ENCODE results near the gene LRRN3.

GRCh38 chr7:111071556-111071955 lies 19.4 kb upstream of the LRRN3 start:
- no peak for TF ChIP-seq CTCF (IDR thresholded peaks at IDR 0.05 in 8 of 11, conservative IDR thresholded peaks at IDR 0.05 in 3 of 11)
- no peak for TF ChIP-seq POLR2AphosphoS5 (IDR thresholded peaks at IDR 0.05)
